ENCODE measurements around the gene TSPEAR. TPM values are rescaled to one million over a fixed set of nuclear protein-coding genes. Genes with fewer than 3 reads are reported as not detected.

Gene TSPEAR
- total and polyA plus RNA-seq, 2 of the 13 experiments (the other 11 are each of a cell fraction or from before 2014, with no cell fraction given) = 0.07 to 0.32 TPM

GRCh38 chr21:44482581-44483287 lies 228.6 kb downstream of the TSPEAR start (continued):
- TF ChIP-seq ZNF350 (CRISPR knock-in tag; IDR thresholded peaks at IDR 0.05; ENCODE audit: borderline replicate concordance, low read depth) = peak; percentile 57; the same call in 1 of the 2 replicates
- no peak for TF ChIP-seq RBM39 (IDR thresholded peaks at IDR 0.05; ENCODE audit: low read depth, low read length, poor library complexity, severe bottlenecking)
- no peak for TF ChIP-seq MAZ (IDR thresholded peaks at IDR 0.05; ENCODE audit: borderline replicate concordance, low read depth, low read length)
- 0 out of 2 replicates have a peak, but pooled peaks have one; percentile 19 for TF ChIP-seq MAZ (CRISPR knock-in tag; IDR thresholded peaks at IDR 0.05; ENCODE audit: low read depth)
- no peak for TF ChIP-seq ZNF652 (CRISPR knock-in tag; IDR thresholded peaks at IDR 0.05; ENCODE audit: borderline replicate concordance, low read depth)
- TF ChIP-seq SOX5 (CRISPR knock-in tag; IDR thresholded peaks at IDR 0.05; ENCODE audit: borderline replicate concordance) = peak; percentile 50; the same call in 1 of the 2 replicates
- TF ChIP-seq PHF21A (CRISPR knock-in tag; IDR thresholded peaks at IDR 0.05) = peak; percentile 89
- no peak for TF ChIP-seq ZNF570 (CRISPR knock-in tag; IDR thresholded peaks at IDR 0.05; ENCODE audit: borderline replicate concordance)
- no peak for TF ChIP-seq ZNF446 (CRISPR knock-in tag; IDR thresholded peaks at IDR 0.05)
- peak; percentile 13; the same call in 1 of the 2 replicates for TF ChIP-seq ZNF264 (CRISPR knock-in tag; IDR thresholded peaks at IDR 0.05)
- no peak for TF ChIP-seq NPAS2 (CRISPR knock-in tag; IDR thresholded peaks at IDR 0.05; ENCODE audit: borderline replicate concordance)
- peak; percentile 92; the same call in 1 of the 2 replicates for TF ChIP-seq MEIS1 (CRISPR knock-in tag; IDR thresholded peaks at IDR 0.05; ENCODE audit: borderline replicate concordance)
- no peak for TF ChIP-seq ZSCAN5A (CRISPR knock-in tag; IDR thresholded peaks at IDR 0.05; ENCODE audit: borderline replicate concordance)
- TF ChIP-seq SALL1 (CRISPR knock-in tag; IDR thresholded peaks at IDR 0.05) = peak; percentile 86
- TF ChIP-seq ZSCAN9 (CRISPR knock-in tag; IDR thresholded peaks at IDR 0.05; ENCODE audit: borderline replicate concordance) = peak; percentile 36; the same call in 1 of the 2 replicates
- TF ChIP-seq ZFX (CRISPR knock-in tag; IDR thresholded peaks at IDR 0.05; ENCODE audit: low read depth) = peak; percentile 69
- TF ChIP-seq ZNF263 (CRISPR knock-in tag; IDR thresholded peaks at IDR 0.05) = no peak
- TF ChIP-seq REPIN1 (CRISPR knock-in tag; IDR thresholded peaks at IDR 0.05; ENCODE audit: borderline replicate concordance, low read depth) = peak; percentile 61; the same call in 1 of the 2 replicates
- peak; percentile 35; the same call in 1 of the 2 replicates for TF ChIP-seq GABPB1 (CRISPR knock-in tag; IDR thresholded peaks at IDR 0.05)
- peak; percentile 73; the same call in 1 of the 2 replicates for TF ChIP-seq ARID4A (CRISPR knock-in tag; IDR thresholded peaks at IDR 0.05; ENCODE audit: borderline replicate concordance)
- TF ChIP-seq KLF9 (CRISPR knock-in tag; IDR thresholded peaks at IDR 0.05; ENCODE audit: low read depth) = no peak
- TF ChIP-seq ARID3A (IDR thresholded peaks at IDR 0.05; ENCODE audit: low read depth, low read length) = no peak
- TF ChIP-seq U2AF1 (optimal IDR thresholded peaks at IDR 0.05; ENCODE audit: low read depth, low read length) = no peak
